GM23248 (cell line): Measurements from ENCODE around the gene KIN. TPM values are rescaled to one million over a fixed set of nuclear protein-coding genes. Genes with fewer than 3 reads are reported as not detected.

Experiments used
- DNase-seq: peaks from one replicate; pipeline ENCODE4 v3.0.0-alpha.2; 2015
- H2AFZ ChIP-seq: fragments of 200-600 bp; sonication (generic); 2 replicates; pipeline ENCODE4 v1.6.1; 2016; ENCODE audit warnings: antibody characterized with exemption
- H3F3A ChIP-seq: fragments of 200-600 bp; sonication (generic); 2 replicates; pipeline ENCODE4 v1.6.1; 2016; ENCODE audit warnings: mild to moderate bottlenecking, antibody characterized with exemption, mixed run types; ENCODE audit not compliant: insufficient read depth
- H3K27ac ChIP-seq: fragments of 200-600 bp; sonication (generic); 2 replicates; pipeline ENCODE4 v1.5.1; 2016; ENCODE audit warnings: mild to moderate bottlenecking
- H3K27me3 ChIP-seq: fragments of 200-600 bp; sonication (generic); replicated peaks from 2 replicates; pipeline ENCODE4 v1.6.1; 2016; ENCODE audit warnings: mild to moderate bottlenecking; ENCODE audit not compliant: insufficient read depth
- H3K36me3 ChIP-seq: fragments of 200-600 bp; sonication (generic); 2 replicates; pipeline ENCODE4 v1.6.1; 2016; ENCODE audit warnings: low read depth, mild to moderate bottlenecking
- H3K4me1 ChIP-seq: fragments of 200-600 bp; sonication (generic); 2 replicates; pipeline ENCODE4 v1.6.1; 2016; ENCODE audit warnings: mild to moderate bottlenecking; ENCODE audit not compliant: insufficient read depth
- H3K4me2 ChIP-seq: fragments of 200-600 bp; sonication (generic); one replicate; pipeline ENCODE4 v1.6.1; 2016; ENCODE audit warnings: mild to moderate bottlenecking; ENCODE audit not compliant: unreplicated experiment
- H3K4me3 ChIP-seq: fragments of 200-600 bp; sonication (generic); 2 replicates; pipeline ENCODE4 v1.5.1; 2016; ENCODE audit warnings: mild to moderate bottlenecking
- H3K79me2 ChIP-seq: fragments of 200-600 bp; sonication (generic); 2 replicates; pipeline ENCODE4 v1.6.1; 2016; ENCODE audit warnings: mild to moderate bottlenecking; ENCODE audit not compliant: insufficient read depth
- H3K9ac ChIP-seq: fragments of 200-600 bp; sonication (generic); 2 replicates; pipeline ENCODE4 v1.6.1; 2016; ENCODE audit warnings: mild to moderate bottlenecking
- H3K9me2 ChIP-seq: fragments of 200-600 bp; sonication (generic); 2 replicates; pipeline ENCODE4 v1.6.1; 2016; ENCODE audit warnings: mixed run types, mild to moderate bottlenecking, moderate library complexity; ENCODE audit not compliant: insufficient read depth
- H3K9me3 ChIP-seq: fragments of 200-600 bp; sonication (generic); one replicate; pipeline ENCODE4 v1.6.1; 2017; ENCODE audit warnings: low read depth
- H4K20me1 ChIP-seq: fragments of 200-600 bp; sonication (generic); 2 replicates; pipeline ENCODE4 v1.6.0; 2016; ENCODE audit not compliant: insufficient read depth
- EZH2 ChIP-seq: fragments of 200-600 bp; sonication (generic); IDR thresholded peaks from 2 replicates; pipeline ENCODE4 v1.6.1; 2018; ENCODE audit warnings: antibody characterized with exemption, mild to moderate bottlenecking; ENCODE audit not compliant: insufficient read depth, poor library complexity, severe bottlenecking
- EZH2phosphoT487 ChIP-seq: fragments of 200-600 bp; sonication (generic); IDR thresholded peaks from 2 replicates; pipeline ENCODE4 v1.6.1; 2018; ENCODE audit warnings: antibody characterized with exemption, moderate library complexity, mild to moderate bottlenecking, low read depth; ENCODE audit not compliant: insufficient read depth
- WGBS, 2 experiments: methylation state at CpG; one replicate each; pipeline ENCODE4 v1.1.6; 2015 to 2017; ENCODE audit warnings: low lambda C conversion rate in 2 of 2, low coverage in 1 of 2; ENCODE audit errors: missing lambda C conversion rate in 2 of 2; 5-methylcytosine and 5-hydroxymethylcytosine counted together
- in situ Hi-C: fragments of 300-500 bp; cut with MboI; formaldehyde crosslinking; loops from 2 replicates; pipeline ENCODE4 v1.15.0; 2020
- polyA plus RNA-seq: library from polyadenylated mRNA; unstranded; fragments of >200 nt; fragmentation: Nextera tagmentation; extraction: Ambion mirVana; gene quantifications from 2 replicates; pipeline ENCODE4 v1.2.1, GENCODE V29; 2016
- total RNA-seq: library from RNA; depleted of rRNA; stranded (reverse); fragments of >200 nt; shearing (Covaris generic); gene quantifications from 2 replicates; pipeline ENCODE4 v1.2.3, GENCODE V29; 2014; rRNA removed

Gene KIN, protein sequence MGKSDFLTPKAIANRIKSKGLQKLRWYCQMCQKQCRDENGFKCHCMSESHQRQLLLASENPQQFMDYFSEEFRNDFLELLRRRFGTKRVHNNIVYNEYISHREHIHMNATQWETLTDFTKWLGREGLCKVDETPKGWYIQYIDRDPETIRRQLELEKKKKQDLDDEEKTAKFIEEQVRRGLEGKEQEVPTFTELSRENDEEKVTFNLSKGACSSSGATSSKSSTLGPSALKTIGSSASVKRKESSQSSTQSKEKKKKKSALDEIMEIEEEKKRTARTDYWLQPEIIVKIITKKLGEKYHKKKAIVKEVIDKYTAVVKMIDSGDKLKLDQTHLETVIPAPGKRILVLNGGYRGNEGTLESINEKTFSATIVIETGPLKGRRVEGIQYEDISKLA
- total RNA-seq (3.8 and 7.8 TPM in 2 replicates), polyA plus RNA-seq (10.6 and 11.7 TPM in 2 replicates)

DNA sequence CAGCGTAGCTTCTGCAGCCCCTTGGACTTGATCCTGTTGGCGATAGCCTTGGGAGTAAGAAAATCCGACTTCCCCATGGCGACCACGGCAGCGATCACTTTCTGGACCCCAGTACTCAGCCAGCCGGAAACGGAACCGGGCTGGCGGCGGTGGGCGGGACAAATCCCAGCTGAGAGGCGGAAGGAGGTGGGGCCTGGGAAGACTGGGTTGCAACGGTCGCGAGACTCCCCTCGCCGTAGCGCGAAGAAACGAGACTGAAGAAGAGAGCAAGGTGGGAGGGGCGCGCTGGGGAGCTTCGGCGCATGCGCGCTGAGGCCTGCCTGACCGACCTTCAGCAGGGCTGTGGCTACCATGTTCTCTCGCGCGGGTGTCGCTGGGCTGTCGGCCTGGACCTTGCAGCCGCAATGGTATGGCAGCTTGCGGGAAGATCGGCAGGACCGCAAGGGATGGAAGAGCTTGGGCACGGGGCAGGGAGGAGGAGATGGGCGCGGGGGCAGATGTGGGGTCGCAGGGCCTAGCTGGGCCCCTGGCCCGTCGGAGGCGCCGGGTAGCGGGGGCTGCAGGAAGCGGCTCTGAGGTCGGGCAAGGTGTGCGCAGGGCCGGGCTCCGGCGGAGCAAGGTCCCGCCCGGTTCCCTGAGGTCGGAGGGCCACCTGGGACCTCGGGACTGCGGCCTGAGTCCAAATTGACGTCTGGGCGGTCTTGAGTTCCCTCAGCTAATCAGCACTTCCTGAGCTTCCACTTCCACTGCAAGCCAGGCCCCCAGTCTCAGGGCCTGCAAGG lies at the start of gene KIN, which contains the start of gene ATP5F1C:
Gene KIN, minus strand, starts transcription at position 137 of the 782 bp plus-strand sequence. Its CDS starts 60 bp downstream, at position 77.
Gene ATP5F1C, plus strand, starts transcription at position 321 of the 782 bp plus-strand sequence. Its CDS starts 31 bp downstream, at position 352.
- 0 to 1% methylated on average over 58 to 59 of the region's 59 CpGs for WGBS, 2 experiments
- H3K4me2 ChIP-seq, result peak within 1 kb of the TSS; percentile 99
- H3K79me2 ChIP-seq, result peaks cover 99% of the 10 kb centered on the region
- no peak for TF ChIP-seq EZH2phosphoT487
- no peak for TF ChIP-seq EZH2
- H2AFZ ChIP-seq, result peak within 1 kb of the TSS; percentile 92
- peak within 1 kb of the TSS; percentile 94 for H3K9ac ChIP-seq
- peak; percentile 98 for DNase-seq
- H4K20me1 ChIP-seq, result peaks cover 15% of the 10 kb centered on the region
- H3K36me3 ChIP-seq, result no peaks in the 10 kb centered on the region
- 0 out of 2 replicates have a peak, but pooled peaks cover 11% of the 10 kb centered on the region for H3F3A ChIP-seq
- H3K27me3 ChIP-seq, result no peaks in the 10 kb centered on the region
- H3K4me3 ChIP-seq, result peak within 1 kb of the TSS; percentile 83
- H3K4me1 ChIP-seq, result peaks cover 36% of the 10 kb centered on the region
- in situ Hi-C loops, result no loop called here
- no peaks in the 10 kb centered on the region for H3K9me3 ChIP-seq
- H3K27ac ChIP-seq, result peak within 1 kb of the TSS; percentile 41
- H3K9me2 ChIP-seq, result no peaks in the 10 kb centered on the region

DNA sequence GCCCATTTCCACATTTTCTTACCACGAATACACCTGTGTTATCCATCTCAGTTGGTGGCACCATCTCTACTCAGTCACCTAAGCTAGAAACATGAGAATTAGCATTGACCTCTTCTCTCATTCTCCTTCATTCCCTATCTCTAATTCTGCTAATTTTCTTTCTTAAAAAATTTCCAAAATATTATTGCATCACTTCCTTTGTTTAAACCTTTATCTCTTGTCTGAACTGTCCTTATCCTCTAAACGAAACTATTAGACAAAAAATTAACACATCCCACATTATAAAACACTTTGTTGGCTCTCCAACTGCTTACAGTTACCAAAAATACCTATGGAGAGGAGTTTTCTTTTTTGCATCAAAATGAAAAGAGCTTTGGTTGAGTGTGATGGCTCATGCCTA lies 48.8 kb upstream of the KIN start:
- no peak overlapping the region for H3K27ac ChIP-seq
- H3K9me3 ChIP-seq, result no peaks in the 10 kb centered on the region
- 92 to 99% methylated on average over 2 of the region's 2 CpGs for WGBS, 2 experiments
- TF ChIP-seq EZH2 (no peak), EZH2phosphoT487 (no peak)
- in situ Hi-C loops, result no loop called here
- no peaks in the 10 kb centered on the region for H3K27me3 ChIP-seq
- no peak overlapping the region for H3K9ac ChIP-seq
- peaks cover 60% of the 10 kb centered on the region for H3K79me2 ChIP-seq
- H3K4me3 ChIP-seq, result no peak overlapping the region
- H2AFZ ChIP-seq, result no peak overlapping the region
- H4K20me1 ChIP-seq, result no peaks in the 10 kb centered on the region
- no peak for DNase-seq
- no peaks in the 10 kb centered on the region for H3K4me1 ChIP-seq
- H3F3A ChIP-seq, result no peaks in the 10 kb centered on the region
- H3K9me2 ChIP-seq, result no peaks in the 10 kb centered on the region
- H3K36me3 ChIP-seq, result no peaks in the 10 kb centered on the region
- H3K4me2 ChIP-seq, result no peak overlapping the region

DNA sequence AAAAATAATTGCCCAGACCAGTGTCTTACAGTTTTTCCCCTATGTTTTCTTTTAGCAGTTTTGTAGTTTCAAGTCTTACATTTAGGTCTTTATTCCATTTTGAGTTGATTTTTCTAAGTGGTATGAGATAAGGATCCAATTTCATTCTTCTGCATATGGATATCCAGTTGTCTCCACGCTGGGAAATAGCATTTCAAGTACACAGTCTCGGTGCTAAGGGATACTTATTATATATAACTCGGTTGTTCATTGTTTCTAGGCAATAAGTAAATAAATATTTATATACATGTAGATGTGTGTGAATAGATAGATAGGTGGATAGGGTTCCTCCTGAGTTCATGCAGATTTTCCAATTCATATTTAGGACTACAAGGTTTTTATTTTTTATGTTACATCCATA lies 46.5 kb upstream of the KIN start:
- H3K9me3 ChIP-seq, result no peaks in the 10 kb centered on the region
- no peak overlapping the region for H2AFZ ChIP-seq
- 80 to 82% methylated on average over 3 of the region's 3 CpGs for WGBS, 2 experiments
- no peaks in the 10 kb centered on the region for H3K9me2 ChIP-seq
- H3K36me3 ChIP-seq, result no peaks in the 10 kb centered on the region
- H3K27me3 ChIP-seq, result no peaks in the 10 kb centered on the region
- no peak overlapping the region for H3K4me2 ChIP-seq
- H3K4me1 ChIP-seq, result no peaks in the 10 kb centered on the region
- peaks cover 71% of the 10 kb centered on the region for H3K79me2 ChIP-seq
- H4K20me1 ChIP-seq, result no peaks in the 10 kb centered on the region
- no peaks in the 10 kb centered on the region for H3F3A ChIP-seq
- no peak for DNase-seq
- H3K27ac ChIP-seq, result no peak overlapping the region
- in situ Hi-C loops, result no loop called here
- H3K4me3 ChIP-seq, result no peak overlapping the region
- TF ChIP-seq EZH2 (no peak), EZH2phosphoT487 (no peak)
- H3K9ac ChIP-seq, result no peak overlapping the region

DNA sequence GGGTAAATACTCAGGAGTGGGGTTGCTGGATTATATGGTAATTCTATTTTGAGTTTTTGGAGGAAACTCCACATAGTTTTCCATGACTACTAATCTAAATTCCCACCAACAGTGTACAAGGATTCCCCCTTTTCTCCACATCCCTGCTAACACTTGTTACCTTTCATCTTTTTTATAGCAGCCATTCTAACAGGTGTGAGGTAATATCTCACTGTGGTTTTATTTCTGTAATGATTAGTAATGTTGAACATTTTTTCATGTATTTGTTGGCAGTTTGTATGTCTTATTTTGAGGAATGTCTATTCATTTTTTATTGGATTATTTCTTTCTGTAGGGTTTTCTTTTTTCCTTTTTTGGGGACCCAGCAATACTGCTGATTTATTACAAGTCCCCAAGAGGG lies 45.4 kb upstream of the KIN start:
- in situ Hi-C loops, result no loop called here
- no peaks in the 10 kb centered on the region for H3K36me3 ChIP-seq
- DNase-seq, result no peak

More for the DNA sequence above, 45.4 kb upstream of the KIN start:
- Histone ChIP-seq H3K4me3 (no peak overlapping the region), H3K9ac (no peak overlapping the region), H3K9me3 (no peaks in the 10 kb centered on the region), H3K27me3 (no peaks in the 10 kb centered on the region), H3F3A (no peaks in the 10 kb centered on the region), H3K79me2 (peaks cover 73% of the 10 kb centered on the region), H3K4me1 (no peaks in the 10 kb centered on the region), H3K4me2 (no peak overlapping the region), H3K9me2 (no peaks in the 10 kb centered on the region), H3K27ac (no peak overlapping the region), H2AFZ (no peak overlapping the region), H4K20me1 (no peaks in the 10 kb centered on the region)
- no peak for TF ChIP-seq EZH2phosphoT487
- no peak for TF ChIP-seq EZH2
